Neural cell (in vitro differentiated cells): Measurements from ENCODE around the gene TRIM2. TPM values are rescaled to one million over a fixed set of nuclear protein-coding genes. Genes with fewer than 3 reads are reported as not detected.

Experiments used
- H2AFZ ChIP-seq: fragments of 200-600, 300-800 bp; sonication (generic), shearing (Covaris generic); 2 replicates; pipeline ENCODE4 v1.6.0; 2014; ENCODE audit warnings: low read depth, mild to moderate bottlenecking, antibody characterized with exemption, low read length, moderate library complexity
- H3F3A ChIP-seq: fragments of 200-600 bp; shearing (Covaris generic); 2 replicates; pipeline ENCODE4 v1.6.1; 2016; ENCODE audit warnings: mild to moderate bottlenecking, moderate library complexity, mixed read lengths, antibody characterized with exemption, low read length; ENCODE audit not compliant: insufficient read depth, poor library complexity, severe bottlenecking
- H3K27ac ChIP-seq: fragments of 200-600, 300-800 bp; sonication (generic), shearing (Covaris generic); 2 replicates; pipeline ENCODE4 v1.5.1; 2014; ENCODE audit warnings: mild to moderate bottlenecking, low read length, moderate library complexity
- H3K27me3 ChIP-seq: fragments of 300-800, 200-600 bp; sonication (generic), shearing (Covaris generic); 2 replicates; pipeline ENCODE4 v1.6.0; 2014; ENCODE audit warnings: mild to moderate bottlenecking, low read depth, low read length, moderate library complexity; ENCODE audit not compliant: insufficient read depth
- H3K36me3 ChIP-seq: fragments of 300-800, 200-600 bp; sonication (generic), shearing (Covaris generic); 2 replicates; pipeline ENCODE4 v1.5.1; 2014; ENCODE audit warnings: mild to moderate bottlenecking, antibody characterized with exemption, low read length, moderate library complexity; ENCODE audit not compliant: insufficient read depth
- H3K4me2 ChIP-seq: fragments of 300-800, 200-600 bp; sonication (generic), shearing (Covaris generic); 2 replicates; pipeline ENCODE4 v1.6.0; 2014; ENCODE audit warnings: mild to moderate bottlenecking, low read length
- H3K4me3 ChIP-seq: fragments of 300-800, 200-600 bp; sonication (generic), shearing (Covaris generic); 2 replicates; pipeline ENCODE4 v1.5.1; 2014; ENCODE audit warnings: mild to moderate bottlenecking, low read length, moderate library complexity
- H3K79me2 ChIP-seq: fragments of 200-600 bp; shearing (Covaris generic); replicated peaks from 2 replicates; pipeline ENCODE4 v1.6.0; 2014; ENCODE audit warnings: mild to moderate bottlenecking, low read length, moderate library complexity; ENCODE audit not compliant: insufficient read depth
- H3K9ac ChIP-seq: fragments of 300-800, 200-600 bp; sonication (generic), shearing (Covaris generic); 2 replicates; pipeline ENCODE4 v1.6.1; 2016; ENCODE audit warnings: mild to moderate bottlenecking, low read length, mixed read lengths
- H3K9me2 ChIP-seq: fragments of 200-600 bp; shearing (Covaris generic); 2 replicates; pipeline ENCODE4 v1.6.1; 2016; ENCODE audit warnings: mild to moderate bottlenecking, low read length, mixed read lengths; ENCODE audit not compliant: insufficient read depth
- H3K9me3 ChIP-seq: fragments of 200-600, 300-800 bp; sonication (generic), shearing (Covaris generic); 2 replicates; pipeline ENCODE4 v1.6.1; 2016; ENCODE audit warnings: mild to moderate bottlenecking, mixed run types, low read length, moderate library complexity, mixed read lengths
- H4K20me1 ChIP-seq: fragments of 200-600 bp; shearing (Covaris generic); 2 replicates; pipeline ENCODE4 v1.6.1; 2016; ENCODE audit warnings: mild to moderate bottlenecking, mixed run types; ENCODE audit not compliant: insufficient read depth
- EP300 ChIP-seq: fragments of 450-650 bp; conservative IDR thresholded peaks from 2 replicates; pipeline ENCODE4 v1.6.1; 2014; ENCODE audit warnings: antibody characterized with exemption, mild to moderate bottlenecking, moderate library complexity; ENCODE audit not compliant: poor library complexity, severe bottlenecking
- MXI1 ChIP-seq: fragments of 450-650 bp; conservative IDR thresholded peaks from 2 replicates; pipeline ENCODE4 v1.6.1; 2014; ENCODE audit warnings: antibody characterized with exemption, mild to moderate bottlenecking; ENCODE audit not compliant: poor library complexity, severe bottlenecking
- POLR2AphosphoS5 ChIP-seq: IDR thresholded peaks from 2 replicates; pipeline ENCODE4 v1.6.1; 2012
- SMC3 ChIP-seq: fragments of 450-650 bp; conservative IDR thresholded peaks from 2 replicates; pipeline ENCODE4 v1.6.1; 2014; ENCODE audit warnings: antibody characterized with exemption, mild to moderate bottlenecking, moderate library complexity; ENCODE audit not compliant: poor library complexity
- TAF1 ChIP-seq: IDR thresholded peaks from 2 replicates; pipeline ENCODE4 v1.6.1; 2012; ENCODE audit warnings: low read depth
- polyA plus RNA-seq: library from polyadenylated mRNA; depleted of rRNA; stranded (reverse); fragments of >200 nt; gene quantifications from 2 replicates; pipeline ENCODE4 v1.2.3, GENCODE V29; 2014
- TF ChIP-seq, protein P1 (sequence below): fragments of 450-650 bp; IDR thresholded peaks from 2 replicates; pipeline ENCODE4 v1.5.1; 2014; ENCODE audit warnings: antibody characterized with exemption, mild to moderate bottlenecking, moderate library complexity; ENCODE audit not compliant: poor library complexity, severe bottlenecking
- TF ChIP-seq, protein P2 (sequence below): IDR thresholded peaks from 2 replicates; pipeline ENCODE4 v1.6.1; 2012; ENCODE audit warnings: borderline replicate concordance

The TRIM2 gene
- polyA plus RNA-seq, 1 donor from 2014 or later = 261 TPM

DNA sequence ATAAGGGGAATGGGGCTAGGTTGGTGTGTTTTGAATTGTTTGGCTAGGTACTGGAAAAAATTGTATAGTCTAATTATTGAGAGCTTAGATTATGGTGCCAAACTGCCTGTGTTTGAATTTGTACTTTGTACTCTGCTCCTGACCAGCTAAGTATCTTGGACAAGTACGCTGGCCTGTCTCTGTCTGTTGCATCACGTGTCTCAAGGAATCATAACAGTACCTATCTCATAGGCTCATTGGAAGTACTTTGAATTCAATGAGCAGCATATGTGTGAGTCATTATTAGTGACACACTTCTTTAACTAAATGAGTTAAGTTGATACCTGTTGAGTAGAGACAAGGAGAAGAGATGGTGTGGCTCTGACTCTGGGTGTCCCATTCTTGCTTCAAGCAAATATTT lies 70.7 kb downstream of the TRIM2 start:
- Histone ChIP-seq H3K4me2 (no peak overlapping the region), H4K20me1 (peaks cover 11% of the 10 kb centered on the region), H2AFZ (no peak overlapping the region), H3K36me3 (peaks cover 10% of the 10 kb centered on the region), H3K9me2 (no peaks in the 10 kb centered on the region), H3K27ac (no peak overlapping the region), H3K4me3 (no peak overlapping the region), H3F3A (no peaks in the 10 kb centered on the region), H3K9ac (no peak overlapping the region), H3K9me3 (no peaks in the 10 kb centered on the region), H3K79me2 (peaks cover 77% of the 10 kb centered on the region), H3K27me3 (no peaks in the 10 kb centered on the region)
- TF ChIP-seq, protein P1, sequence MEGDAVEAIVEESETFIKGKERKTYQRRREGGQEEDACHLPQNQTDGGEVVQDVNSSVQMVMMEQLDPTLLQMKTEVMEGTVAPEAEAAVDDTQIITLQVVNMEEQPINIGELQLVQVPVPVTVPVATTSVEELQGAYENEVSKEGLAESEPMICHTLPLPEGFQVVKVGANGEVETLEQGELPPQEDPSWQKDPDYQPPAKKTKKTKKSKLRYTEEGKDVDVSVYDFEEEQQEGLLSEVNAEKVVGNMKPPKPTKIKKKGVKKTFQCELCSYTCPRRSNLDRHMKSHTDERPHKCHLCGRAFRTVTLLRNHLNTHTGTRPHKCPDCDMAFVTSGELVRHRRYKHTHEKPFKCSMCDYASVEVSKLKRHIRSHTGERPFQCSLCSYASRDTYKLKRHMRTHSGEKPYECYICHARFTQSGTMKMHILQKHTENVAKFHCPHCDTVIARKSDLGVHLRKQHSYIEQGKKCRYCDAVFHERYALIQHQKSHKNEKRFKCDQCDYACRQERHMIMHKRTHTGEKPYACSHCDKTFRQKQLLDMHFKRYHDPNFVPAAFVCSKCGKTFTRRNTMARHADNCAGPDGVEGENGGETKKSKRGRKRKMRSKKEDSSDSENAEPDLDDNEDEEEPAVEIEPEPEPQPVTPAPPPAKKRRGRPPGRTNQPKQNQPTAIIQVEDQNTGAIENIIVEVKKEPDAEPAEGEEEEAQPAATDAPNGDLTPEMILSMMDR = no peak
- TF ChIP-seq POLR2AphosphoS5 = no peak

DNA sequence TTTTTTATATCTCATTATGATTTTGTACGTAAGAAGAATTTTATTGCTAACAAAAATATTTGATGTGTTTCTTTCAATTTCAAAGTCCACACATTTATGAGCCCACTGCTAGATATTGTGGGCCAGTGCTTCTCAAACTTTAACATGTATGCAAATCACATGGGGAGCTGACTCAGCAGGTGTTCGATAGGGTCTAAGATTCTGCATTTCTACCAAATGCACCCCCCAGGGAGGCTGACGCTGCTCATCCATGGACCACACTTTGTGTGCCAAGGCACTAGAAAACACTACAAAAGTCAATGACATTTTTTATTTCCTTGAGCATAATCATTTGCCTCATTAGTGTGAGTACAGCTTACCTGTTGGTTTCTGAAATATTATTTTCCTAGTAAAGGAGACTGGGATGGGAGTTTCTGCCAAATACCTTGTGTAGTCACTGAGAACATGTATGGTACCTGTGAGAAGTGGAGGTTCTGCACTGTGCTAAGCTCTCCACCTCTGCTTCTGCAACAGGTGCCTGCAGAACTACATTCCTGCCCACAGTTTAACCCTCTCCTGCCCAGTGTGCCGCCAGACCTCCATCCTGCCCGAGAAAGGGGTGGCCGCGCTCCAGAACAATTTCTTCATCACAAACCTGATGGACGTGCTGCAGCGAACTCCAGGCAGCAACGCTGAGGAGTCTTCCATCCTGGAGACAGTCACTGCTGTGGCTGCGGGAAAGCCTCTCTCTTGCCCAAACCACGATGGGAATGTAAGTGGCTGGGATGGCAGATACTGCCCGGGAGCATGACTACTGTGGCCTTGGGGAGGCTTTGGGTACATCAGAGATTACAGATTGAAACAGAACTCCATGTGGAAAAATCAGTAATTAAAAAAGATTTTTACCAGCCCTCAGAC lies 71.4 kb downstream of the TRIM2 start:
- peaks cover 10% of the 10 kb centered on the region for H3K36me3 ChIP-seq
- no peak overlapping the region for H3K9ac ChIP-seq
- H3K27ac ChIP-seq = no peak overlapping the region
- no peak overlapping the region for H2AFZ ChIP-seq
- H3F3A ChIP-seq = no peaks in the 10 kb centered on the region
- H3K4me2 ChIP-seq = no peak overlapping the region
- no peak for TF ChIP-seq TAF1
- TF ChIP-seq, protein P1 = no peak
- TF ChIP-seq, protein P2, sequence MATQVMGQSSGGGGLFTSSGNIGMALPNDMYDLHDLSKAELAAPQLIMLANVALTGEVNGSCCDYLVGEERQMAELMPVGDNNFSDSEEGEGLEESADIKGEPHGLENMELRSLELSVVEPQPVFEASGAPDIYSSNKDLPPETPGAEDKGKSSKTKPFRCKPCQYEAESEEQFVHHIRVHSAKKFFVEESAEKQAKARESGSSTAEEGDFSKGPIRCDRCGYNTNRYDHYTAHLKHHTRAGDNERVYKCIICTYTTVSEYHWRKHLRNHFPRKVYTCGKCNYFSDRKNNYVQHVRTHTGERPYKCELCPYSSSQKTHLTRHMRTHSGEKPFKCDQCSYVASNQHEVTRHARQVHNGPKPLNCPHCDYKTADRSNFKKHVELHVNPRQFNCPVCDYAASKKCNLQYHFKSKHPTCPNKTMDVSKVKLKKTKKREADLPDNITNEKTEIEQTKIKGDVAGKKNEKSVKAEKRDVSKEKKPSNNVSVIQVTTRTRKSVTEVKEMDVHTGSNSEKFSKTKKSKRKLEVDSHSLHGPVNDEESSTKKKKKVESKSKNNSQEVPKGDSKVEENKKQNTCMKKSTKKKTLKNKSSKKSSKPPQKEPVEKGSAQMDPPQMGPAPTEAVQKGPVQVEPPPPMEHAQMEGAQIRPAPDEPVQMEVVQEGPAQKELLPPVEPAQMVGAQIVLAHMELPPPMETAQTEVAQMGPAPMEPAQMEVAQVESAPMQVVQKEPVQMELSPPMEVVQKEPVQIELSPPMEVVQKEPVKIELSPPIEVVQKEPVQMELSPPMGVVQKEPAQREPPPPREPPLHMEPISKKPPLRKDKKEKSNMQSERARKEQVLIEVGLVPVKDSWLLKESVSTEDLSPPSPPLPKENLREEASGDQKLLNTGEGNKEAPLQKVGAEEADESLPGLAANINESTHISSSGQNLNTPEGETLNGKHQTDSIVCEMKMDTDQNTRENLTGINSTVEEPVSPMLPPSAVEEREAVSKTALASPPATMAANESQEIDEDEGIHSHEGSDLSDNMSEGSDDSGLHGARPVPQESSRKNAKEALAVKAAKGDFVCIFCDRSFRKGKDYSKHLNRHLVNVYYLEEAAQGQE = no peak
- no peaks in the 10 kb centered on the region for H3K9me3 ChIP-seq
- H3K27me3 ChIP-seq = no peaks in the 10 kb centered on the region
- H3K79me2 ChIP-seq = peaks cover 70% of the 10 kb centered on the region
- no peaks in the 10 kb centered on the region for H3K9me2 ChIP-seq
- no peak overlapping the region for H3K4me3 ChIP-seq
- H4K20me1 ChIP-seq = peaks cover 11% of the 10 kb centered on the region

DNA sequence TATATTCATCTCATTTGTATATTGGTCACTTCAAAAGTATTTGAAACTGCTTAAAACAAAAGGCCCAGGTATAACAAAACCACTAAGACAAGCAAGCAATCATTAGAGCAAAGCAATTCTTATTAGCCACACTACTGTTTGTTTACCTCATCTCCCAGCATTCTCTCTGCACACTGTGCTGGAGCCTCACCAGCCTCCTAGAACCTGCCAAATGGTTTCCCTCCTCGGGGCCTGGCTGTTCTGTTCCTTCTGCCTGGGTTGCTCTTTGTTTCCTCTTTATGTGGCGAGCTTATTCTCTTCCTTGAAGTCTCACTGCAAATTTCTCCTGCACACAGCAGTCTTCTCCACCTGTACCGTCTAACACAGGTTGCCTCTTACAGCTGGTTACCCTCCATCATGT lies 72.7 kb downstream of the TRIM2 start:
- H3K36me3 ChIP-seq = peaks cover 13% of the 10 kb centered on the region
- H3K27me3 ChIP-seq = no peaks in the 10 kb centered on the region
- no peaks in the 10 kb centered on the region for H3K9me3 ChIP-seq
- H3K4me2 ChIP-seq = no peak overlapping the region
- H4K20me1 ChIP-seq = peaks cover 11% of the 10 kb centered on the region
- no peaks in the 10 kb centered on the region for H3F3A ChIP-seq
- H3K4me3 ChIP-seq = no peak overlapping the region
- no peak overlapping the region for H3K27ac ChIP-seq
- H2AFZ ChIP-seq = no peak overlapping the region
- no peaks in the 10 kb centered on the region for H3K9me2 ChIP-seq
- no peak overlapping the region for H3K9ac ChIP-seq
- H3K79me2 ChIP-seq = peaks cover 57% of the 10 kb centered on the region
- TF ChIP-seq, protein P2 = no peak
- no peak for TF ChIP-seq EP300
- no peak for TF ChIP-seq POLR2AphosphoS5
- TF ChIP-seq, protein P1 = no peak
- TF ChIP-seq SMC3 = no peak
- TF ChIP-seq MXI1 = no peak
